DOHH2 (cell line): Measurements from ENCODE around the gene KPNA2.

ENCODE experiments used
- H3F3A ChIP-seq: fragments of 200-600 bp; sonication (generic), shearing (Covaris generic); 2 replicates; pipeline ENCODE4 v1.6.0; 2016; ENCODE audit warnings: antibody characterized with exemption, mild to moderate bottlenecking; ENCODE audit not compliant: control insufficient read depth, insufficient read depth
- H3K27ac ChIP-seq: fragments of 200-600 bp; sonication (generic); 2 replicates; pipeline ENCODE4 v1.5.1; 2014; ENCODE audit warnings: low read depth, mild to moderate bottlenecking, low read length, moderate library complexity
- H3K27me3 ChIP-seq: fragments of 200-600 bp; sonication (generic); 2 replicates; pipeline ENCODE4 v1.6.1; 2014; ENCODE audit warnings: mild to moderate bottlenecking, low read length, mixed read lengths; ENCODE audit not compliant: control insufficient read depth
- H3K36me3 ChIP-seq: fragments of 200-600 bp; sonication (generic); 2 replicates; pipeline ENCODE4 v1.6.1; 2014; ENCODE audit warnings: mild to moderate bottlenecking, low read length, moderate library complexity, mixed read lengths; ENCODE audit not compliant: control insufficient read depth
- H3K4me1 ChIP-seq: fragments of 200-600 bp; sonication (generic); 2 replicates; pipeline ENCODE4 v1.6.1; 2014; ENCODE audit warnings: mild to moderate bottlenecking, low read length, mixed read lengths; ENCODE audit not compliant: control insufficient read depth
- H3K4me2 ChIP-seq: fragments of 200-600 bp; sonication (generic); 2 replicates; pipeline ENCODE4 v1.6.0; 2014; ENCODE audit warnings: mild to moderate bottlenecking, low read length, moderate library complexity
- H3K4me3 ChIP-seq: fragments of 200-600 bp; sonication (generic); 2 replicates; pipeline ENCODE4 v1.5.1; 2014; ENCODE audit warnings: mild to moderate bottlenecking, low read length, mixed read lengths
- H3K79me2 ChIP-seq: fragments of 200-600 bp; sonication (generic); 2 replicates; pipeline ENCODE4 v1.6.1; 2014; ENCODE audit warnings: mild to moderate bottlenecking, low read length, mixed read lengths; ENCODE audit not compliant: control insufficient read depth
- H3K9me2 ChIP-seq: fragments of 200-600 bp; sonication (generic); replicated peaks from 2 replicates; pipeline ENCODE4 v1.6.1; 2014; ENCODE audit warnings: mild to moderate bottlenecking, low read length, mixed read lengths; ENCODE audit not compliant: control insufficient read depth
- H3K9me3 ChIP-seq: fragments of 200-600 bp; sonication (generic); 2 replicates; pipeline ENCODE4 v1.6.1; 2014; ENCODE audit warnings: antibody characterized with exemption, low read length, mixed read lengths; ENCODE audit not compliant: control insufficient read depth, insufficient read depth
- H4K20me1 ChIP-seq: fragments of 200-600 bp; sonication (generic); 2 replicates; pipeline ENCODE4 v1.6.0; 2014; ENCODE audit warnings: low read depth, mild to moderate bottlenecking, antibody characterized with exemption, low read length, moderate library complexity; ENCODE audit not compliant: control insufficient read depth, insufficient read depth
- CTCF ChIP-seq: fragments of 200-600 bp; sonication (generic); IDR thresholded peaks from one replicate; pipeline ENCODE4 v1.5.1; 2014; ENCODE audit warnings: antibody characterized with exemption, mild to moderate bottlenecking, low read depth, low read length; ENCODE audit not compliant: poor library complexity, severe bottlenecking
- EZH2phosphoT487 ChIP-seq: fragments of 200-600 bp; sonication (generic); IDR thresholded peaks from 2 replicates; pipeline ENCODE4 v1.6.1; 2017; ENCODE audit warnings: borderline replicate concordance, mild to moderate bottlenecking, antibody characterized with exemption, low read length, moderate library complexity, mixed read lengths

The KPNA2 gene

DNA sequence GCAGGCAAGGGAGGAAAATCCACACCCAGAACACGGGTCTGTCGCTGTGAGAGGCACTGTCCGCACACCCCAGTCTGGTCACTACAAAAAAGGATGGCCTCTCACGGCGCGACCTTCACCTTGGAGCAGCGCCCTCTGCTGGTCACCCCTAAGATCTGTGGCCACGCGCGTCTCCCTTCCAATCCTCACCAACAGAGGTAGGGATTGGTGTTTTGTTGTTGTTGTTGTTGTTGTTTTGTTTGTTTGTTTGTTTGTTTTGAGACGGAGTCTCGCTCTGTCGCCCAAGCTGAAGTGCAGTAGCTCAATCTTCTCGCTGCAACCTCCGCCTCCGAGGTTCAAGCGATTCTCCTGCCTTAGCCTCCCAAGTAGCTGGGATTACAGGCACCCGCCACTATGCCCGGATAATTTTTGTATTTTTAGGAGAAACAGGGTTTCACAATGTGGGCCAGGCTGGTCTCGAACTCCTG is 24.3 kb upstream of the KPNA2 start:
- no peaks in the 10 kb centered on the region for H3K9me3 ChIP-seq
- H3K9me2 ChIP-seq: no peaks in the 10 kb centered on the region
- H3K4me2 ChIP-seq: peak overlapping the region; percentile 81
- H3K27me3 ChIP-seq: 0 out of 2 replicates have a peak, but pooled peaks cover 2% of the 10 kb centered on the region
- no peaks in the 10 kb centered on the region for H3F3A ChIP-seq
- no peak overlapping the region for H3K27ac ChIP-seq
- H3K4me3 ChIP-seq: peak overlapping the region; percentile 79
- H3K79me2 ChIP-seq: no peaks in the 10 kb centered on the region
- TF ChIP-seq EZH2phosphoT487 (no peak), CTCF (peak; percentile 92)
- no peaks in the 10 kb centered on the region for H4K20me1 ChIP-seq
- H3K36me3 ChIP-seq: no peaks in the 10 kb centered on the region
- 0 out of 2 replicates have a peak, but pooled peaks cover 3% of the 10 kb centered on the region for H3K4me1 ChIP-seq

GRCh38 chr17:68013385-68013784 is 22.1 kb upstream of the KPNA2 start:
- H3F3A ChIP-seq: no peaks in the 10 kb centered on the region
- H3K9me3 ChIP-seq: no peaks in the 10 kb centered on the region
- H3K27ac ChIP-seq: no peak overlapping the region
- TF ChIP-seq EZH2phosphoT487 (no peak), CTCF (no peak)
- H3K27me3 ChIP-seq: 0 out of 2 replicates have a peak, but pooled peaks cover 2% of the 10 kb centered on the region
- H3K4me1 ChIP-seq: 0 out of 2 replicates have a peak, but pooled peaks cover 3% of the 10 kb centered on the region
- H3K4me2 ChIP-seq: no peak overlapping the region
- no peaks in the 10 kb centered on the region for H3K36me3 ChIP-seq
- H3K4me3 ChIP-seq: no peak overlapping the region
- no peaks in the 10 kb centered on the region for H3K9me2 ChIP-seq
- H3K79me2 ChIP-seq: no peaks in the 10 kb centered on the region
- no peaks in the 10 kb centered on the region for H4K20me1 ChIP-seq

DNA sequence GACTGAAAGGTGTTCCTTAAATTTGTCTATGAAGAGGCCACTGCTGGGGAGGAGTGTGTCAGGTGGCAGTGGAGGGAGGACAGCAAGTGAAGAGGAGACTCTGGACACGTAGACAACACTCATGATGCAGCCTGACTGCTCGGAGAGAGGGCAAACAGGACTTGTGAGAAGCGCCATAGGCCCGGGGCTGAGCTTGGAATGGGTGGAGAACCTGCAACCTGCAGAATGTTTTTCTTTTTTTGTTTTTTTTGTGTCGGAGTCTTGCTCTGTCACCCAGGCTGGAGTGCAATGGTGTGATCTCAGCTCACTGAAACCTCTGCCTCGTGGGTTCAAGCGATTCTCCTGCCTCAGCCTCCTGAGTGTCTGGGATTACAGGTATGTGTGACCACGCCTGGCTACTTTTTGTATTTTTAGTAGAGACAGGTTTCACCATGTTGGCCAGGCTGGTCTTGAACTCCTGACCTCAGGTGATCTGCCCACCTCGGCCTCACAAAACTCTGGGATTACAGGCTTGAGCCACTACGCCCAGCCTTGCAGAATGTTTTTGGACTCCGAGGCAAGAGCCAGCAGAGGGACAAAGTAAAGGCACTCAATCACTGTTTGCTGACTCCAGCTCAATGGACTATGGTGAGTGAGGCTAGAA is 20.3 kb upstream of the KPNA2 start:
- TF ChIP-seq EZH2phosphoT487 (no peak), CTCF (no peak)
- H3K27ac ChIP-seq: no peak overlapping the region
- no peak overlapping the region for H3K4me2 ChIP-seq
- no peaks in the 10 kb centered on the region for H3K36me3 ChIP-seq
- H3K79me2 ChIP-seq: no peaks in the 10 kb centered on the region
- H3K4me3 ChIP-seq: no peak overlapping the region
- H3K27me3 ChIP-seq: 0 out of 2 replicates have a peak, but pooled peaks cover 2% of the 10 kb centered on the region
- no peaks in the 10 kb centered on the region for H4K20me1 ChIP-seq
- H3K4me1 ChIP-seq: peaks cover 10% of the 10 kb centered on the region
- no peaks in the 10 kb centered on the region for H3F3A ChIP-seq
- H3K9me2 ChIP-seq: no peaks in the 10 kb centered on the region
- no peaks in the 10 kb centered on the region for H3K9me3 ChIP-seq
